ENCODE data around the gene HOXC5.

HOXC5 gene

DNA sequence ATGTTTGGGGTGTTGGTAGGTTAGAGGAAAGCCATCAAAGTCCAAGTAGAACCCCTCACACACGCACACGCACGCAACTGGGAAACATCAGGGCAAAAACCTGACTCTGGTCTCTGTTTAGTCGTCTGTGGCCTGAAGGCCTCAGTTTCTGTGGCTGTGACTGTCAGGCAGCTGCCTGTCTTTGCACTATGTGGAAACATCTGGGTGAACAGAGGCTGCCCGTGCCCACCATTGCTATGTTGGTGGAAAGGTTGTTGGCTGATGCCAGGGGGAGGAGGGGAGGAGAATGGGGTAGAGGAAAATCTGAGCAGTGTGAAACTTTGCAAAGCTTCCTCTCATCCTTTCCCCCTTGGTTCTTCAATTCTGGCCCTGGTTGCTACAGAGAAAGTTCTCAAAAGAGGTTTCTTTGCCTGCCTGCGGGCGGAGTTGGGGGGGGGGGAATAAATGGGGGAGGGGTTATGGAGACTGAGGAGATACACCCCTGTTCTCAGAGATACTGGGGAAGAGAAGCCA is 40.4 kb upstream of the HOXC5 start:
- Mint-ChIP-seq H3K27ac (no peak overlapping the region), H3K4me3 (no peak overlapping the region), H3K4me1 (ENCODE audit: low read depth) (peaks cover 46% of the 10 kb centered on the region), H3K27me3 (peaks cover 95% of the 10 kb centered on the region), H3K9me3 (no peaks in the 10 kb centered on the region), H3K36me3 (ENCODE audit: low read depth) (no peaks in the 10 kb centered on the region)

GRCh38 chr12:53993162-53994008 is 39.5 kb upstream of the HOXC5 start:
- H3K27me3 Mint-ChIP-seq: peaks cover 95% of the 10 kb centered on the region
- H3K4me3 Mint-ChIP-seq: peak overlapping the region; percentile 30
- H3K36me3 Mint-ChIP-seq (ENCODE audit: low read depth): no peaks in the 10 kb centered on the region
- peaks cover 50% of the 10 kb centered on the region for H3K4me1 Mint-ChIP-seq (ENCODE audit: low read depth)
- no peak overlapping the region for H3K27ac Mint-ChIP-seq
- no peaks in the 10 kb centered on the region for H3K9me3 Mint-ChIP-seq

DNA sequence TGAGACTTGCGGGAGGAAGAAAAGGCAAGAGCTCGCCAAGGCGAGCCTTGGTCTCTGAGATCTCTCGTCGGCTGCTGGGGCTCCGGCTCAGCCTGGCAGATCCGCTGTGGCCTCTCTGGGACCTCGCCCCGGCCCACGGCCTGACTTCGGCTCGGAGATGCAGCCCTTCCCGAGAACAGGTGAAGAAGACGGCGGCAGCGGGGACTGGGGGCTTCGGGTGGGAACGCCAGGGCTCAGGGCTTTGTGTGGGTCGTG is 38.9 kb upstream of the HOXC5 start:
- Mint-ChIP-seq H3K9me3 (no peaks in the 10 kb centered on the region), H3K4me1 (ENCODE audit: low read depth) (peaks cover 49% of the 10 kb centered on the region), H3K27me3 (peaks cover 95% of the 10 kb centered on the region), H3K36me3 (ENCODE audit: low read depth) (no peaks in the 10 kb centered on the region), H3K27ac (no peak overlapping the region), H3K4me3 (peak overlapping the region; percentile 30)

- Mint-ChIP-seq H3K4me3 (peak overlapping the region; percentile 30), H3K27me3 (peaks cover 95% of the 10 kb centered on the region), H3K27ac (no peak overlapping the region), H3K36me3 (ENCODE audit: low read depth) (no peaks in the 10 kb centered on the region), H3K4me1 (ENCODE audit: low read depth) (peaks cover 46% of the 10 kb centered on the region), H3K9me3 (no peaks in the 10 kb centered on the region)
Measured at GRCh38 chr12:53994264-53995001, 38.4 kb upstream of the HOXC5 start.

GRCh38 chr12:53995002-53995377 is 37.9 kb upstream of the HOXC5 start:
- Mint-ChIP-seq H3K9me3 (no peaks in the 10 kb centered on the region), H3K27ac (no peak overlapping the region), H3K36me3 (ENCODE audit: low read depth) (no peaks in the 10 kb centered on the region), H3K4me1 (ENCODE audit: low read depth) (peaks cover 42% of the 10 kb centered on the region), H3K27me3 (peaks cover 94% of the 10 kb centered on the region), H3K4me3 (peak overlapping the region; percentile 76)

GRCh38 chr12:53995378-53996239 is 37.2 kb upstream of the HOXC5 start:
- H3K9me3 Mint-ChIP-seq: no peaks in the 10 kb centered on the region
- peaks cover 36% of the 10 kb centered on the region for H3K4me1 Mint-ChIP-seq (ENCODE audit: low read depth)
- H3K4me3 Mint-ChIP-seq: peak overlapping the region; percentile 76
- no peaks in the 10 kb centered on the region for H3K36me3 Mint-ChIP-seq (ENCODE audit: low read depth)
- peaks cover 90% of the 10 kb centered on the region for H3K27me3 Mint-ChIP-seq
- H3K27ac Mint-ChIP-seq: no peak overlapping the region

DNA sequence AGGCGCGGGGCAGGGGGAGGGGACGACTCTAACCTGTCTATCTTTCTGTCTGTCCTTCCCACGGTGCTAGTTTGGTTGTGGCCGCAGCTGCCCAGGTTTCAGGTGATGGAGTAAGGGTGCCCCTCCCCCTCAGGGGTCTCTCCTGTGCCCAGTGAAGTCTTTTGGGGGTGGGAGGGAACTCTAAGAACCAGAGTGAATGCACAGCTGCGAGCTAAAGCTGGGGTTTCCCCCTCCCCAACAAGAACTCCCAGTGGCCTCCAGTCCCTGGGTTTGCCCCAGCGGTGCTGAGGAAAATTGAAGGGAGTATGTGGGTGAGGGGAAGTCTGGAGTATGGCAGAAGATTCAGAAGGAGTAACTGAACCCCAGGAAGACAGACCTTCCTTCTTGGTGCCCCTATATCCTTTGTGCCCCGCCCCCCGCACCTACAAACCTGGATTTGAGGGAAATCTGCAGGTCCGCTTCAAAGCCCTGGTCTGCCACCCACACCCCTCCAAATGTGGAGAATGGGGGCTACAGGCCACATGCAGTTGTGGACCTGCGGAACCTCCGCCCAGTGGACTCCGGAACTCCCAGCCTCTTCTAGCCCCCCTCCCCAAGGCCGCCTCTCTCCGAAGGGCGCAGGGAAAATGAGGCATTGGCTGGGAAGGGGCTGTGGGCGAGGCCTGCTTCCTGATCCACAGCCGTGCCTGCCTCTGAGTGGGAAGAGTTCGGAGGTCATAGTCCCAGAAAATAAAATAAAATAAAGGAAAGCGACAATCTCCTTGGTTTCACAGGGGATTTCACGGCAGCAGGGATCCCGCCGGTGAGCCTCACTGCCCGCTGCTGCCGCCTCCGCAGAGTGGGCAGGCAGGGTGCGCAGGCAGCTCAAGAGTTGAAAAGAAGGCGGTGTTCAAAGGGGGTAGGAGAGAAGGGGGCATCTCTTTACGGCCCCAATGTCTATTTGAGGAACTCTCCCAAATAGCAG is 36.3 kb upstream of the HOXC5 start:
- Mint-ChIP-seq H3K27me3 (peaks cover 88% of the 10 kb centered on the region), H3K4me3 (peak overlapping the region; percentile 76), H3K4me1 (ENCODE audit: low read depth) (peaks cover 36% of the 10 kb centered on the region), H3K36me3 (ENCODE audit: low read depth) (no peaks in the 10 kb centered on the region), H3K27ac (no peak overlapping the region), H3K9me3 (no peaks in the 10 kb centered on the region)

DNA sequence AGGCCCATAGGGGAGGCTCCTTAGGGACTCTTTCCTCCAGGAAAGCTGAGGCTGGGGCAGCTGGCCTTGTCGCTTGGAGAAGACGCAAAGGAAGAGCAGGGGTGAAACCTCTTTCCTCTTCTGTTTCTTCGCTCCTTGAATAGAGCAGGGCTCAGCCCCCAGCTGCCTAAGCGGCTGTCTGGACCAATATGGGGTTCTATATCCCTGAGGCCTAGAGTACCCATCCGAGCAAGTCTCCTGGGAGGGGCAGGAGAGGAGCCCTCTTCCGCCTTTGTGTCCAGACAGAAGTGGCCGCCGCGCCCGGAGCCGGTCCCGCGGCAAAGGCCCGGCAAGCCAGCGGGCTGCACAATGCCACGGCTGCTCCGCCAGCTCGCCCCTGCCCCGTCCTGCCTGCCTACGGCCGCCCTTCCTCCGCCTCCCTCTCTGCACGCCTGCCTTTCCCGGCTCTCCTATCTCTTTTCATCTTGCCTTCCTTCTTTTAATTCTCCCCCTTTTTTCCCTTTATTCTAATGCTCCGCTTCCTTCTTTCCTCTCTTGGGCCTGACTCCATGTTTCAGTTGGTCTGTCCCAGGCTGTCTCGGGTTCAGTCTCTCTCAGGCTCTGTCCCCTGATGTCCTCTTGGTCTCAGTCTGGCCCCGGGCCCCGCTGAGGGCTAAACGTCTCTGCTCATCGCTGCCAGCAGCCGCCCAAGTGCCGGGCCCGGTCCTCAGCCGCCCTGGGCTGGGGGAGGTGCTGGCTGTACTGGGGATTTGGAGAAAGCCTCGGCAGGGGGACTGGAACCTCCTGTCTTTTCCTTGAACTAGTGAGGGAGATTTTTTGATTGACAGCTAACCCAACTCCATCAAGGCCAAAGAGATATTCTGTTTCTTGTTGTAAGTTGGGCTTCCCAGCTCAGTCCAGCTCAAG is 35.4 kb upstream of the HOXC5 start:
- Mint-ChIP-seq H3K4me1 (ENCODE audit: low read depth) (peaks cover 36% of the 10 kb centered on the region), H3K9me3 (no peaks in the 10 kb centered on the region), H3K36me3 (ENCODE audit: low read depth) (no peaks in the 10 kb centered on the region), H3K4me3 (no peak overlapping the region), H3K27ac (no peak overlapping the region), H3K27me3 (peaks cover 88% of the 10 kb centered on the region)

- no peaks in the 10 kb centered on the region for H3K36me3 Mint-ChIP-seq (ENCODE audit: low read depth)
- H3K27me3 Mint-ChIP-seq: peaks cover 90% of the 10 kb centered on the region
- no peaks in the 10 kb centered on the region for H3K9me3 Mint-ChIP-seq
Measured at GRCh38 chr12:53998110-53998899, 34.5 kb upstream of the HOXC5 start.

GRCh38 chr12:53998900-53999236 is 34.0 kb upstream of the HOXC5 start:
- Mint-ChIP-seq H3K27me3 (peaks cover 90% of the 10 kb centered on the region), H3K4me3 (no peak overlapping the region), H3K4me1 (ENCODE audit: low read depth) (peaks cover 35% of the 10 kb centered on the region), H3K36me3 (ENCODE audit: low read depth) (no peaks in the 10 kb centered on the region), H3K27ac (no peak overlapping the region), H3K9me3 (no peaks in the 10 kb centered on the region)

More at GRCh38 chr12:53998110-53998899, 34.5 kb upstream of the HOXC5 start:
- Mint-ChIP-seq H3K4me3 (no peak overlapping the region), H3K4me1 (ENCODE audit: low read depth) (peaks cover 36% of the 10 kb centered on the region), H3K27ac (no peak overlapping the region)

GRCh38 chr12:53999559-54000115 is 33.2 kb upstream of the HOXC5 start:
- Mint-ChIP-seq H3K36me3 (ENCODE audit: low read depth) (no peaks in the 10 kb centered on the region), H3K4me1 (ENCODE audit: low read depth) (peaks cover 32% of the 10 kb centered on the region)

More at GRCh38 chr12:53999559-54000115, 33.2 kb upstream of the HOXC5 start:
- H3K4me3 Mint-ChIP-seq: peak overlapping the region; percentile 51
- H3K27me3 Mint-ChIP-seq: peaks cover 90% of the 10 kb centered on the region
- no peaks in the 10 kb centered on the region for H3K9me3 Mint-ChIP-seq
- no peak overlapping the region for H3K27ac Mint-ChIP-seq

Data from stimulated activated naive CD8-positive, alpha-beta T cell treated with anti-CD3 and anti-CD28 coated beads, Interleukin-15, Interleukin-2, amounts not matched to agents 100 ng/mL and 50 ng/mL, for 24 hours (primary cell).